NCI-H2171 treated with DMSO at 0.1 percent for 48 hours (cell line): ENCODE results near the gene ARL13B.
"Not testable (repeated sequence)": the region's sequence is repeated elsewhere in the genome, so short reads cannot be mapped to it uniquely, and the experiment has no call there.

Experiments
- DNase-seq: peaks from one replicate; lab custom pipeline; 2025; lab: John Stamatoyannopoulos, UW

ARL13B gene

GRCh38 chr3:93994056-93994455, 14.1 kb downstream of the ARL13B start:
- no peak for DNase-seq

- no peak for DNase-seq
Observed at GRCh38 chr3:94001191-94001590, 21.2 kb downstream of the ARL13B start.

DNA sequence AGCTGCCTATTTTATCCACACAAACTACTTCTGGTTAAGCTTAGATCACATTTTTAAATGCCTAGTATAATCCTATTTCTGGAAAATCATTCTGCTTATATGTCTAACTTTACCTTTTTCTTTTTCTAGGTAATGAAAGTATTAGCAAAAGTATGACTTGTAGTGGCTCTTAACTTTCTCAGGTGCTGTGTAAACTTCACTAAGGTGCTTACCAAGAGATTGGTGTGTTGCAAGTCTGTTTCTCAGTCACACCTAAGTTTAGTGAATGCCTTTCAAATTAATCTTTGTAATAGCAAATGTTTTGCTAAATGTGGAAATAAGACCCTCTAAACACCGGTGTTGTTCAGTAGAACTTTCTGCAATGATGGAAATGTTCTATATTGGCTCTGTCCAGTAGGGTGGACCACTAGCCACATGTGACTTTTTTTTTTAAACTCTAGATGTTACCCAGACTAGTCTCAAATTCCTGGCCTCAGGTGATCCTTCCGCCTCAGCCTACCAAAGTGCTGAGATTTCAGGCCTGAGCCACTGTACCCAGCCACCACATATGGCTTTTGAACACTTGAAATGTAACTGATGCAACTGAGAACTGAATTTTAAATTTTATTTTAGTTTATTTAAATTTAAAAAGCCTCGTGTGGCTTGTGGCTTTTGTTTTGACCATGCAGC, 22.0 kb downstream of the ARL13B start:
- no peak for DNase-seq

DNA sequence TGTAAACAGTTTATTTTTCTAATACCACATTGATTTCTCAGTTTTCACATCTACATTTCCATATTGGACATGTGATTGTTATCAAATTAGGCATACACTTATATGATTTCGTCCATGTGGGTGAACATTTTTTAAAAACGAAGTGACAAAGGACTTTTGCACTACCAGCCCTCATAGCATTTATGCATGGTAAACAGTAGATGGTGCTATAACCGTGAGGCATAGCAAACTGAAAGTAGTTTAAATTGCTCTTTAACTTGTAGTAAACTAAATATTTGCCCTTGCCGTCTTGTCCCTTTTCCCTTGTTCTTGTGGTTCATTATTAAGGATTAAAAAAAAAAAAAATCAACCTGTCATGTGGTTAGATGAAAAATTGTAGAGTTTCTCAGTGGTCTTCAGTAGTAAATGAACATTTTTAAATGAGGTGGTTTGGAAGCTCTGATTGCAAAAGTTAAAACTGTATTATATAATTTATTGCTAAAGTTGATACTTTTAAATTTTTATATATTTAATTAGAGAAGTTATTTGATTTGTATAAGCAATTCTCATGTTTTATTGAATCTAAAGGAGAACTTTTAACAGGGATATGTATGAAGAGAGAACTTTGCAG, 24.5 kb downstream of the ARL13B start:
- peak; percentile 60 for DNase-seq

DNA sequence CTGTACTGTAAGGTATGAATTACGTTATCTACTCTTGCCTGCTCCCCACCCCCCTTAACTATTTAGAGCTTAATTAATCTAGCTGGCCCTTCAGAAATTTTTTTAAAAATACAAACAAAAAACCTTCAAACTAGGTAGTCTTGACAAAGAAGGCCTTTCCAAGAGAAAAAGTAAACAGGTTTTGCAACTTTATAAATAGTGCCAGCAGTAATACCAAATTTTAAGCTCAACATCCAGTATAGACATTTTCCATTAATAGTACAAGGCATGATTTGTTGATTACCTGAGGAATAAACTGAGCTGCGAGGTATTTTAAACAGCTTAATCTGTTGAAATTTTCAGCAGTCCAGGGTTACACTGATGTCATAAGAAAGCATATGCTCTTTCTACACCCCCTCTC, 28.3 kb downstream of the ARL13B start:
- DNase-seq = no peak

DNA sequence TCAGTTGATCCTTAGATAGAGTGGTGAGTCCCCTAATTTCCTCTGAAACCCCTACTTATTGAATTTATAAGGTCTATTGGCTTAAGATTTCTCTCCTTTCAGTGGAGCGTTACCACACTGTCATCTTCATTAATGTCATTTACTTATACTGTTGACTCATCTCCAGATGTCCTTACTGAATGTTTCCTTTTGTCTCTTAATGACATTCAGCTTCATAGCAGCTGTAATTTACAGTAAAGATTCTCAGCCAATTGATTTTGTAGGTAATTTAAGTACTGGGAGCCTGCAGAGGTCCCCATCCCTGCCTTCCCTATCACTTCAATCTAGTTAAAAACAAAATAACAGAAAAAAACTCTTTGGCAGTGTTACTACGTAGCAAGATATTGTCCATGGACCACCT, 29.7 kb downstream of the ARL13B start:
- no peak for DNase-seq

GRCh38 chr3:94011233-94011711, 31.3 kb downstream of the ARL13B start:
- DNase-seq = no peak

- no peak for DNase-seq
Observed at GRCh38 chr3:94012185-94012584, 32.2 kb downstream of the ARL13B start.

DNA sequence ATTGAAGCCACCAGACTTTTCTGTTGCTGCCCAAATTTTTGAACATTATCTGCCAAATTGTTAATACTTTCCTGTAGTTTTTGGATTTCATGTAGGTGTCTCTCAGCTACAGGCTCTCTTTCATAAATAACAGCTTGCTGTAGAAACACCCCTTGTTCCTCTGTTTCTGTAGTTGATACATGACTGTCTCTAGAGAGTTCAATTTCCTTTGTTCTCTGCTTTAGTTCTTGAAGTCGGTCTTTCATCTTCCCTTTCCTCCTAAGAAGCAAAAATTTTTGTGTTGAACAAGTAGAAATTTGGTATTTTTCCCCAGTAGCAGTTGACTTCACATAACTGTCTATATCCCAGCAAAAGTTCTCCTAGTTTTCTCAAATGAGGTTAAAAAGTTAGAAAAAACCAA, 35.1 kb downstream of the ARL13B start:
- no peak for DNase-seq

- no peak for DNase-seq
Observed at GRCh38 chr3:94019659-94020058, 39.7 kb downstream of the ARL13B start.

DNA sequence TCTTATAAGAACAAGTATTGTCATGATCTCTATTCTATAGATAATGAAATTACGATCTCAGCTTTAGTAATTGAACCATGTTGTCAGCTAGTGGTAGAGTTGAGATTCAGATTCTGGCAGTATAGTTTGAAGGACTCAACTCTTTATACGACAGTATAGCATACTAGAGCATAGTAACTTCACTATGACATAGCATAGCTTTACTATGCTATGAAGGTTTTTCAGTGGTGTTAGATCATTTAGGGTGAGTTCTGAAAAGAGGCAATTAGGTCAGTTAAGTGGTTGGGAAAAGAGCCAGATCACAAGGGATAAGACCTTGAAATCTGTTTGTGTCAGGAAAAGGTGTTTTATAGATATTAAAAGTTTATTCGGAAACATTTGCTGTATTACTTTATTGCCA, 40.3 kb downstream of the ARL13B start:
- DNase-seq = no peak

GRCh38 chr3:94024385-94024784, 44.4 kb downstream of the ARL13B start:
- no peak for DNase-seq

DNA sequence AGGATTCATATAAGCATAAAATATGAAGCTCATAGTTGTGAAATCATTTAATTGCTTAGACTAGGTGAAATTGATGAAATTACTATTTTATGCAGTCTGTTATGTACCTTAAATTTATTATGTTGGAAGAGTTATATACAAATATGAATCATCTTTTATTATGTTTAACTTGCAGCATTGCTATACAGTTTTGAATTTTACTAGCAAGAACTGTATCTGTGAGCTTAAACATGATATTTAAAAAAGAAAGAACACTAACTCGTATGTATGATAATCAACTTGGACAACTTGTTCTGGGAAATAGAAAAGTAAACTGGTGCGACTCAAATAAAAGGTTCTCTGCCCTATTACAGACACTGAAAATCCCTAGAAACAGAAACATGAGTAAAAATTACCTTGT, 46.7 kb downstream of the ARL13B start:
- no peak for DNase-seq

GRCh38 chr3:94028093-94028837, 48.3 kb downstream of the ARL13B start, which contains the start of gene STX19:
Gene STX19 (minus strand): TSS chr3:94028597. CDS start chr3:94015269, 13,328 bp downstream.
- no peak for DNase-seq

- DNase-seq = peak; percentile 16
Observed at GRCh38 chr3:94036909-94037507, 57.1 kb downstream of the ARL13B start.

- no peak for DNase-seq
Observed at GRCh38 chr3:94043285-94043684, 63.3 kb downstream of the ARL13B start.

GRCh38 chr3:94044100-94044936, 64.4 kb downstream of the ARL13B start:
- DNase-seq = not testable (repeated sequence)

DNA sequence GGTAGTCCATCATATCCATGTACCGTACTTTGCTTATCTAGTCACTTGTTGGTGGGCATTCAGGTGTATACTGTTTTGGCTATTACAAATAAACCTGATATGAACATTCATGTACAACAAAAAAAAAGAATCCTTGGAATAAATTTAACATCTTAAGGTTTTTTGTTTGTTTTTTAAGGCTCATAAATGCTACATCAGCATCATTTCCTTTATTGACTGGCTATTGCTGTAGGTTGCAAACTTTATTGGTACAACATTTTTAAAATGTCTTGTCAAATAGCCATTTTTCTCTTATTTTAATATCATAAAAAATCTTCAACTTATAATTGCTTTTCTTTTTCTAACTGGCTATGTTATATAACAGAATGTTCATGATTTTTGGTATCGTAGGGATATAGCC, 66.6 kb downstream of the ARL13B start:
- DNase-seq = no peak

- DNase-seq = no peak
Observed at GRCh38 chr3:94049267-94049666, 69.3 kb downstream of the ARL13B start.

- DNase-seq = no peak
Observed at GRCh38 chr3:94050546-94050945, 70.6 kb downstream of the ARL13B start.

GRCh38 chr3:94061297-94061696, 81.3 kb downstream of the ARL13B start:
- DNase-seq = no peak
